ENCODE results near the gene KCTD14. TPM values are rescaled to one million over a fixed set of nuclear protein-coding genes. Genes with fewer than 3 reads are reported as not detected.
"Not testable (repeated sequence)": the region's sequence is repeated elsewhere in the genome, so short reads cannot be mapped to it uniquely, and the experiment has no call there.

The KCTD14 gene
- total RNA-seq, 1 donor from 2014 or later = 1.0 TPM

GRCh38 chr11:78041843-78042440, 18.9 kb upstream of the KCTD14 start:
- Histone ChIP-seq H3K36me3 (ENCODE audit: insufficient read depth, low read length) (no peaks in the 10 kb centered on the region), H3K4me2 (ENCODE audit: low read length) (no peak overlapping the region), H3K27ac (ENCODE audit: low read depth, low read length) (no peak overlapping the region), H3K4me3 (ENCODE audit: insufficient read depth, low read depth, low read length) (no peak overlapping the region), H3K27me3 (ENCODE audit: insufficient read depth, low read length) (no peaks in the 10 kb centered on the region), H3K4me1 (ENCODE audit: insufficient read depth, low read length) (peaks cover 22% of the 10 kb centered on the region), H4K20me1 (ENCODE audit: insufficient read depth, low read length) (no peaks in the 10 kb centered on the region), H3K9ac (ENCODE audit: low read length) (no peak overlapping the region), H3K79me2 (ENCODE audit: insufficient read depth, low read length) (no peaks in the 10 kb centered on the region), H2AFZ (ENCODE audit: low read depth, low read length) (no peak overlapping the region), H3K9me3 (ENCODE audit: insufficient read depth, low read depth, low read length) (no peaks in the 10 kb centered on the region)
- Mint-ChIP-seq H3K36me3 (ENCODE audit: low read depth, unreplicated experiment) (peaks cover 3% of the 10 kb centered on the region), H3K27ac (ENCODE audit: unreplicated experiment) (peak overlapping the region; percentile 75), H3K4me3 (ENCODE audit: unreplicated experiment) (no peak overlapping the region), H3K27me3 (ENCODE audit: low read depth, unreplicated experiment) (peaks cover 5% of the 10 kb centered on the region), H3K4me1 (ENCODE audit: low read depth, unreplicated experiment) (peaks cover 11% of the 10 kb centered on the region), H3K9me3 (ENCODE audit: unreplicated experiment) (no peaks in the 10 kb centered on the region)
- FAIRE-seq (no peak), DNase-seq (ENCODE audit: low read depth) (no peak)
- TF ChIP-seq EZH2 (IDR thresholded peaks at IDR 0.05; ENCODE audit: insufficient read depth, low read length) (no peak), CTCF (IDR thresholded peaks at IDR 0.05; ENCODE audit: insufficient read depth, low read depth, low read length) (no peak)

GRCh38 chr11:78041380-78041719, 18.3 kb upstream of the KCTD14 start:
- H3K4me2 ChIP-seq (ENCODE audit: low read length); H3K27me3 Mint-ChIP-seq (ENCODE audit: low read depth, unreplicated experiment); H3K4me3 ChIP-seq (ENCODE audit: insufficient read depth, low read depth, low read length); H3K4me3 Mint-ChIP-seq (ENCODE audit: unreplicated experiment); H3K27ac ChIP-seq (ENCODE audit: low read depth, low read length); H2AFZ ChIP-seq (ENCODE audit: low read depth, low read length); H3K79me2 ChIP-seq (ENCODE audit: insufficient read depth, low read length); H3K36me3 Mint-ChIP-seq (ENCODE audit: low read depth, unreplicated experiment); H3K36me3 ChIP-seq (ENCODE audit: insufficient read depth, low read length); H3K9me3 ChIP-seq (ENCODE audit: insufficient read depth, low read depth, low read length); H3K9me3 Mint-ChIP-seq (ENCODE audit: unreplicated experiment); H3K9ac ChIP-seq (ENCODE audit: low read length); H4K20me1 ChIP-seq (ENCODE audit: insufficient read depth, low read length); FAIRE-seq; H3K27me3 ChIP-seq (ENCODE audit: insufficient read depth, low read length); DNase-seq (ENCODE audit: low read depth): not testable (repeated sequence)
- H3K4me1 ChIP-seq (ENCODE audit: insufficient read depth, low read length) = peaks cover 22% of the 10 kb centered on the region
- Mint-ChIP-seq H3K4me1 (ENCODE audit: low read depth, unreplicated experiment) (peaks cover 11% of the 10 kb centered on the region), H3K27ac (ENCODE audit: unreplicated experiment) (peak overlapping the region; percentile 75)

GRCh38 chr11:78040691-78041379, 17.8 kb upstream of the KCTD14 start:
- Histone ChIP-seq H4K20me1 (ENCODE audit: insufficient read depth, low read length) (no peaks in the 10 kb centered on the region), H3K36me3 (ENCODE audit: insufficient read depth, low read length) (no peaks in the 10 kb centered on the region), H3K4me1 (ENCODE audit: insufficient read depth, low read length) (peaks cover 22% of the 10 kb centered on the region), H3K27ac (ENCODE audit: low read depth, low read length) (peak overlapping the region; percentile 91), H3K4me2 (ENCODE audit: low read length) (peak overlapping the region; percentile 88), H3K79me2 (ENCODE audit: insufficient read depth, low read length) (no peaks in the 10 kb centered on the region), H2AFZ (ENCODE audit: low read depth, low read length) (peak overlapping the region; percentile 67), H3K9ac (ENCODE audit: low read length) (no peak overlapping the region), H3K9me3 (ENCODE audit: insufficient read depth, low read depth, low read length) (no peaks in the 10 kb centered on the region), H3K4me3 (ENCODE audit: insufficient read depth, low read depth, low read length) (no peak overlapping the region), H3K27me3 (ENCODE audit: insufficient read depth, low read length) (no peaks in the 10 kb centered on the region)
- H3K4me1 Mint-ChIP-seq (ENCODE audit: low read depth, unreplicated experiment) = peaks cover 11% of the 10 kb centered on the region
- H3K27me3 Mint-ChIP-seq (ENCODE audit: low read depth, unreplicated experiment) = peaks cover 5% of the 10 kb centered on the region
- FAIRE-seq (no peak), DNase-seq (ENCODE audit: low read depth) (no peak)
- H3K4me3 Mint-ChIP-seq (ENCODE audit: unreplicated experiment) = no peak overlapping the region
- TF ChIP-seq EZH2 (IDR thresholded peaks at IDR 0.05; ENCODE audit: insufficient read depth, low read length) (no peak), CTCF (IDR thresholded peaks at IDR 0.05; ENCODE audit: insufficient read depth, low read depth, low read length) (no peak)
- no peaks in the 10 kb centered on the region for H3K9me3 Mint-ChIP-seq (ENCODE audit: unreplicated experiment)
- H3K36me3 Mint-ChIP-seq (ENCODE audit: low read depth, unreplicated experiment) = peaks cover 3% of the 10 kb centered on the region
- H3K27ac Mint-ChIP-seq (ENCODE audit: unreplicated experiment) = peak overlapping the region; percentile 43
